Mesenchymal stem cell (in vitro differentiated cells and primary cell): ENCODE results near the gene KRIT1.
A peak's percentile ranks its signal among the peaks of the same experiment; 100 is the strongest.

ENCODE experiments used
- DNase-seq: peaks from one replicate; pipeline ENCODE4 v3.0.0-alpha.2; 2013
- H2AFZ ChIP-seq: one replicate; pipeline ENCODE4 v1.6.1; 2013; ENCODE audit warnings: low read depth, mild to moderate bottlenecking, control low read depth, inconsistent platforms, low read length, moderate library complexity
- H2AK5ac ChIP-seq: 2 replicates; pipeline ENCODE4 v1.6.1; 2013; ENCODE audit warnings: low read length, moderate library complexity, mild to moderate bottlenecking, inconsistent platforms; ENCODE audit not compliant: severe bottlenecking
- H2BK120ac ChIP-seq: one replicate; pipeline ENCODE4 v1.6.1; 2013; ENCODE audit warnings: low read depth, mild to moderate bottlenecking, inconsistent platforms, low read length, moderate library complexity
- H2BK12ac ChIP-seq, 2 experiments: one replicate each; pipeline ENCODE4 v1.6.1; 2013; ENCODE audit warnings: inconsistent platforms in 2 of 2, low read length in 2 of 2, mild to moderate bottlenecking in 2 of 2, moderate library complexity in 2 of 2, control low read depth in 1 of 2
- H2BK15ac ChIP-seq: one replicate; pipeline ENCODE4 v1.6.1; 2013; ENCODE audit warnings: mild to moderate bottlenecking, low read depth, inconsistent platforms; ENCODE audit not compliant: poor library complexity, severe bottlenecking
- H2BK5ac ChIP-seq: 2 replicates; pipeline ENCODE4 v1.6.1; 2013; ENCODE audit warnings: low read depth, mild to moderate bottlenecking, low read length, control low read depth, inconsistent platforms; ENCODE audit not compliant: poor library complexity, severe bottlenecking
- H3K14ac ChIP-seq, 2 experiments: one replicate each; pipeline ENCODE4 v1.6.1; 2013; ENCODE audit warnings: inconsistent platforms in 2 of 2, low read length in 2 of 2, control low read depth in 1 of 2, mild to moderate bottlenecking in 1 of 2, moderate library complexity in 1 of 2
- H3K18ac ChIP-seq, 2 experiments: one replicate each; pipeline ENCODE4 v1.6.1; 2013; ENCODE audit warnings: inconsistent platforms in 2 of 2, low read length in 2 of 2, control low read depth in 1 of 2, low read depth in 1 of 2, mild to moderate bottlenecking in 1 of 2
- H3K23ac ChIP-seq, 2 experiments: one replicate each; pipeline ENCODE4 v1.6.1; 2013; ENCODE audit warnings: inconsistent platforms in 2 of 2, low read length in 2 of 2, mild to moderate bottlenecking in 2 of 2, moderate library complexity in 2 of 2, control low read depth in 1 of 2
- H3K27ac ChIP-seq: 2 replicates; pipeline ENCODE4 v1.5.1; 2013; ENCODE audit warnings: mild to moderate bottlenecking, moderate library complexity, low read length, control low read depth, inconsistent platforms; ENCODE audit not compliant: poor library complexity, severe bottlenecking
- H3K27me3 ChIP-seq, 2 experiments: 2 replicates each; pipeline versions ENCODE4 v1.6.1 to v1.7.0; 2013; ENCODE audit warnings: low read length in 2 of 2, mild to moderate bottlenecking in 2 of 2, moderate library complexity in 2 of 2, control low read depth in 1 of 2, inconsistent platforms in 1 of 2; ENCODE audit not compliant: control insufficient read depth in 1 of 2, insufficient read depth in 1 of 2
- H3K36me3 ChIP-seq, 2 experiments: 2 replicates each; pipeline versions ENCODE4 v1.6.1 to v1.7.0; 2013; ENCODE audit warnings: low read length in 2 of 2, control low read depth in 1 of 2, inconsistent platforms in 1 of 2, low read depth in 1 of 2, mild to moderate bottlenecking in 1 of 2; ENCODE audit not compliant: insufficient read depth in 2 of 2, control insufficient read depth in 1 of 2
- H3K4ac ChIP-seq, 2 experiments: one replicate each; pipeline ENCODE4 v1.6.1; 2013; ENCODE audit warnings: inconsistent platforms in 2 of 2, low read length in 2 of 2, mild to moderate bottlenecking in 2 of 2, moderate library complexity in 2 of 2, control low read depth in 1 of 2, low read depth in 1 of 2
- H3K4me1 ChIP-seq: 2 replicates; pipeline ENCODE4 v1.6.1; 2013; ENCODE audit warnings: low read depth, low read length, control low read depth; ENCODE audit not compliant: control insufficient read depth, insufficient read depth
- H3K4me2 ChIP-seq: 2 replicates; pipeline ENCODE4 v1.6.1; 2013; ENCODE audit warnings: low read length, mild to moderate bottlenecking, inconsistent platforms; ENCODE audit not compliant: poor library complexity, severe bottlenecking
- H3K4me3 ChIP-seq, 2 experiments: 2 replicates each; pipeline versions ENCODE4 v1.5.1 to v1.7.0; 2013; ENCODE audit warnings: low read length in 2 of 2, mild to moderate bottlenecking in 2 of 2, control low read depth in 1 of 2, low read depth in 1 of 2; ENCODE audit not compliant: insufficient read depth in 1 of 2
- H3K79me1 ChIP-seq: replicated peaks from 2 replicates; pipeline ENCODE4 v1.6.1; 2013; ENCODE audit warnings: mild to moderate bottlenecking, control low read depth, low read length, inconsistent platforms; ENCODE audit not compliant: poor library complexity, severe bottlenecking
- H3K9ac ChIP-seq: 2 replicates; pipeline ENCODE4 v1.7.0; 2013; ENCODE audit warnings: mild to moderate bottlenecking, low read length, moderate library complexity
- H3K9me3 ChIP-seq: 2 replicates; pipeline ENCODE4 v1.7.0; 2013; ENCODE audit warnings: mild to moderate bottlenecking, low read length; ENCODE audit not compliant: control insufficient read depth
- H4K8ac ChIP-seq: one replicate; pipeline ENCODE4 v1.6.1; 2013; ENCODE audit warnings: inconsistent platforms, mild to moderate bottlenecking, low read length, moderate library complexity
- H4K91ac ChIP-seq: one replicate; pipeline ENCODE4 v1.6.1; 2013; ENCODE audit warnings: mild to moderate bottlenecking, low read length, inconsistent platforms
- WGBS: methylation state at CpG from one replicate; pipeline ENCODE4 v1.1.7; 2013; ENCODE audit warnings: mixed read lengths; 5-methylcytosine and 5-hydroxymethylcytosine counted together

Gene KRIT1

DNA sequence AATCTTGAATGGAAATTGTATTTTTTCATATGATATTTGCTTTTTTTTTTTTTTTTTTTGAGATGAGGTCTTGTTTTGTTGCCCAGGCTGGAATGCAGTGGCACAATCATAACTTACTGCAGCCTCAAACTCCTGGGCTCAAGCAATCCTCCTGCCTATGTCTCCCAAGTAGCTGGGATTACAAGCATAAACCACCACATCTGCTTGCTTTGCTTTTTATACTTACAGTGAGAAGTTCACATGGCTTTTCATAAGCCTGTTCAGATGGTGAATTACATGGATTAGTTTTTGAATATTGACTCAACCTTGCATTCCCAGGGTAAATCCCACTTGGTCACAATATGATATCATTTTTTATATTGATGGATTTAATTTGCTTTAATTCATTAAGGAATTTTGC is 88.7 kb downstream of the KRIT1 start:
- Histone ChIP-seq H2BK15ac (no peak overlapping the region), H3K4me1 (no peaks in the 10 kb centered on the region), H2BK120ac (no peak overlapping the region), H3K4me2 (no peak overlapping the region), H2BK5ac (peak overlapping the region; percentile 25), H3K9me3 (no peaks in the 10 kb centered on the region), H4K91ac (no peak overlapping the region), H2AFZ (no peak overlapping the region), H3K23ac (no peak overlapping the region), H3K36me3 (no peaks in the 10 kb centered on the region), H2AK5ac (no peak overlapping the region), H3K4me3 (no peak overlapping the region), H3K14ac (no peak overlapping the region), H4K8ac (no peak overlapping the region), H3K4ac (no peak overlapping the region), H3K27ac (no peak overlapping the region), H3K79me1 (no peaks in the 10 kb centered on the region), H3K18ac (no peak overlapping the region), H3K9ac (no peak overlapping the region), H3K27me3 (no peaks in the 10 kb centered on the region), H2BK12ac (no peak overlapping the region)
- DNase-seq: no peak

- no peak overlapping the region for H3K23ac ChIP-seq
- H2BK120ac ChIP-seq: no peak overlapping the region
Observed at GRCh38 chr7:92155108-92155739, 90.5 kb downstream of the KRIT1 start.

GRCh38 chr7:92150450-92151017 is 95.2 kb downstream of the KRIT1 start:
- Histone ChIP-seq H3K9me3 (no peaks in the 10 kb centered on the region), H2AK5ac (no peak overlapping the region), H2BK15ac (no peak overlapping the region), H3K4me2 (no peak overlapping the region), H2AFZ (no peak overlapping the region), H4K8ac (no peak overlapping the region), H3K4me1 (no peaks in the 10 kb centered on the region), H3K27ac (no peak overlapping the region), H3K23ac (no peak overlapping the region), H3K18ac (no peak overlapping the region), H2BK12ac (no peak overlapping the region), H3K9ac (no peak overlapping the region), H2BK5ac (no peak overlapping the region), H3K27me3 (no peaks in the 10 kb centered on the region), H2BK120ac (no peak overlapping the region), H3K4ac (no peak overlapping the region), H3K36me3 (no peaks in the 10 kb centered on the region), H3K79me1 (no peaks in the 10 kb centered on the region), H4K91ac (no peak overlapping the region), H3K4me3 (no peak overlapping the region), H3K14ac (no peak overlapping the region)
- DNase-seq: no peak
- WGBS: 83% methylated on average over 1 of the region's 1 CpG

More at GRCh38 chr7:92155108-92155739, 90.5 kb downstream of the KRIT1 start:
- Histone ChIP-seq H3K4me3 (no peak overlapping the region), H3K4ac (no peak overlapping the region), H3K4me2 (no peak overlapping the region), H3K4me1 (no peaks in the 10 kb centered on the region), H3K18ac (no peak overlapping the region), H3K27ac (no peak overlapping the region), H2BK15ac (no peak overlapping the region), H3K27me3 (no peaks in the 10 kb centered on the region), H2AK5ac (no peak overlapping the region), H4K8ac (no peak overlapping the region), H2BK5ac (no peak overlapping the region), H2AFZ (no peak overlapping the region), H3K36me3 (no peaks in the 10 kb centered on the region), H4K91ac (no peak overlapping the region), H3K14ac (no peak overlapping the region), H3K79me1 (no peaks in the 10 kb centered on the region), H3K9me3 (no peaks in the 10 kb centered on the region), H2BK12ac (no peak overlapping the region), H3K9ac (no peak overlapping the region)
- DNase-seq: no peak
- 91% methylated on average over 1 of the region's 1 CpG for WGBS

GRCh38 chr7:92149736-92150239 is 95.9 kb downstream of the KRIT1 start:
- Histone ChIP-seq H2AFZ (no peak overlapping the region), H3K4me3 (no peak overlapping the region), H3K4me2 (no peak overlapping the region), H3K27me3 (no peaks in the 10 kb centered on the region), H3K36me3 (no peaks in the 10 kb centered on the region), H3K14ac (no peak overlapping the region), H2AK5ac (no peak overlapping the region), H2BK5ac (no peak overlapping the region), H3K18ac (no peak overlapping the region), H3K4ac (no peak overlapping the region), H3K9me3 (no peaks in the 10 kb centered on the region), H2BK120ac (no peak overlapping the region), H3K4me1 (no peaks in the 10 kb centered on the region), H3K9ac (no peak overlapping the region), H3K23ac (no peak overlapping the region), H2BK12ac (no peak overlapping the region), H3K27ac (no peak overlapping the region), H4K8ac (no peak overlapping the region), H4K91ac (no peak overlapping the region), H2BK15ac (no peak overlapping the region), H3K79me1 (no peaks in the 10 kb centered on the region)
- 95% methylated on average over 5 of the region's 5 CpGs for WGBS
- no peak for DNase-seq
